ENCODE data around the gene NMS. TPM values are rescaled to one million over a fixed set of nuclear protein-coding genes. Genes with fewer than 3 reads are reported as not detected.
A peak's percentile ranks its signal among the peaks of the same experiment; 100 is the strongest.

The NMS gene
- total RNA-seq, 2 donors from 2014 or later = not detected

GRCh38 chr2:100425573-100426383 is 44.5 kb upstream of the NMS start:
- no peaks in the 10 kb centered on the region for H3K27me3 ChIP-seq (replicated peaks; ENCODE audit: insufficient read depth)
- H3K4me1 ChIP-seq (ENCODE audit: control insufficient read depth in 1 of 2, low read depth in 2 of 2) = peaks cover 3 to 11% of the 10 kb centered on the region in 2 donors
- no peak overlapping the region for H3K27ac ChIP-seq
- no peak for ATAC-seq (ENCODE audit: insufficient number of reproducible peaks, low FRiP score, low read depth)
- DNase-seq (ENCODE audit: low spot score) = no peak
- H3K36me3 ChIP-seq = no peaks in the 10 kb centered on the region
- no peak for TF ChIP-seq CTCF (IDR thresholded peaks at IDR 0.05)
- no peak overlapping the region for H3K4me3 ChIP-seq
- no peaks in the 10 kb centered on the region for H3K9me3 ChIP-seq

- ATAC-seq (ENCODE audit: insufficient number of reproducible peaks, low FRiP score, low read depth) = no peak
- DNase-seq (ENCODE audit: low spot score) = no peak
- TF ChIP-seq CTCF (IDR thresholded peaks at IDR 0.05) = no peak
- H3K9me3 ChIP-seq = no peaks in the 10 kb centered on the region
- H3K36me3 ChIP-seq = no peaks in the 10 kb centered on the region
- peaks cover 3 to 11% of the 10 kb centered on the region in 2 donors for H3K4me1 ChIP-seq (ENCODE audit: control insufficient read depth in 1 of 2, low read depth in 2 of 2)
- H3K4me3 ChIP-seq = no peak overlapping the region
- H3K27ac ChIP-seq = no peak overlapping the region
- H3K27me3 ChIP-seq (replicated peaks; ENCODE audit: insufficient read depth) = no peaks in the 10 kb centered on the region
These were observed 43.9 kb upstream of the NMS start for GRCh38 chr2:100426384-100426720.

DNA sequence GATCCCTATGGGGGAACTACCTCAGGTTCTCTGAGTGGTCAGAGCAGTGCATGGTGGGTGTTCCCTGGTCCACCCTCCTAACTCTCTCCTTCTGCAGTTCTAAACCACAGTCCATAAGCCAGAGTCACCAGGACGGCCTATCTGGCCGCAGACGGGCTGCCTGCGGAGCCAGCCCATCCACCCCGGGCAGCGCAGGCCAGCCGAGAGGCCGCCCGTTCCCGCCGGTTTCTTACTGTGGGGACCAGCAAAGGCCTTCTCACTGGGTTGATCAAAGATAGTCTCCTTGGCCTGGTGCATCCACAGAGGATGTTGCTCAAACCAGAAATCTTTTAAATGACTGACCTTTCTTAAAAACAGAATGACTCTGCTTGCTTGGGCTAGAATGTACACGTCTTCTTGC is 43.2 kb upstream of the NMS start:
- Histone ChIP-seq H3K27ac (no peak overlapping the region), H3K4me1 (ENCODE audit: control insufficient read depth in 1 of 2, low read depth in 2 of 2) (peaks cover 3 to 11% of the 10 kb centered on the region in 2 donors), H3K36me3 (no peaks in the 10 kb centered on the region), H3K4me3 (no peak overlapping the region), H3K27me3 (replicated peaks; ENCODE audit: insufficient read depth) (no peaks in the 10 kb centered on the region), H3K9me3 (no peaks in the 10 kb centered on the region)
- no peak for TF ChIP-seq CTCF (IDR thresholded peaks at IDR 0.05)
- ATAC-seq (ENCODE audit: insufficient number of reproducible peaks, low FRiP score, low read depth) (no peak), DNase-seq (ENCODE audit: low spot score) (no peak)

GRCh38 chr2:100427627-100428258 is 42.5 kb upstream of the NMS start:
- peak; percentile 11 for TF ChIP-seq CTCF (IDR thresholded peaks at IDR 0.05)
- no peak for DNase-seq (ENCODE audit: low spot score)
- Histone ChIP-seq H3K36me3 (no peaks in the 10 kb centered on the region), H3K4me3 (no peak overlapping the region), H3K27ac (no peak overlapping the region), H3K4me1 (ENCODE audit: control insufficient read depth in 1 of 2, low read depth in 2 of 2) (peaks cover 3 to 11% of the 10 kb centered on the region in 2 donors), H3K9me3 (no peaks in the 10 kb centered on the region), H3K27me3 (replicated peaks; ENCODE audit: insufficient read depth) (no peaks in the 10 kb centered on the region)
- ATAC-seq (ENCODE audit: insufficient number of reproducible peaks, low FRiP score, low read depth) = no peak

- H3K4me3 ChIP-seq = no peak overlapping the region
- H3K36me3 ChIP-seq = no peaks in the 10 kb centered on the region
- peaks cover under 1 to 5% of the 10 kb centered on the region in 2 donors for H3K4me1 ChIP-seq (ENCODE audit: control insufficient read depth in 1 of 2, low read depth in 2 of 2)
- DNase-seq (ENCODE audit: low spot score) (no peak), ATAC-seq (ENCODE audit: insufficient number of reproducible peaks, low FRiP score, low read depth) (no peak)
- no peaks in the 10 kb centered on the region for H3K27me3 ChIP-seq (replicated peaks; ENCODE audit: insufficient read depth)
- no peaks in the 10 kb centered on the region for H3K9me3 ChIP-seq
- TF ChIP-seq CTCF (IDR thresholded peaks at IDR 0.05) = no peak
- no peak overlapping the region for H3K27ac ChIP-seq
These were observed 40.6 kb upstream of the NMS start for GRCh38 chr2:100429726-100430125.
